HG03045 (cell line): ENCODE measurements around the gene GRIN3A.

Source experiments
- ATAC-seq: cut with Tn5 transposase; IDR thresholded peaks from one replicate; pipeline ENCODE4 v1.9.1; 2021; ENCODE audit warnings: mild to moderate bottlenecking, moderate library complexity; ENCODE audit not compliant: unreplicated experiment

Gene GRIN3A

GRCh38 chr9:101706261-101706798, 32.1 kb downstream of the GRIN3A start:
- no peak for ATAC-seq

- ATAC-seq, result peak; percentile 66
Measured at GRCh38 chr9:101705135-101705661, 33.2 kb downstream of the GRIN3A start.

- no peak for ATAC-seq
Measured at GRCh38 chr9:101702257-101702656, 36.2 kb downstream of the GRIN3A start.

GRCh38 chr9:101693546-101694336, 44.7 kb downstream of the GRIN3A start:
- ATAC-seq, result no peak

- ATAC-seq, result no peak
Measured at GRCh38 chr9:101691657-101692056, 46.8 kb downstream of the GRIN3A start.

GRCh38 chr9:101689039-101689438, 49.4 kb downstream of the GRIN3A start:
- no peak for ATAC-seq

- ATAC-seq, result no peak
Measured at GRCh38 chr9:101684665-101685064, 53.8 kb downstream of the GRIN3A start.

- ATAC-seq, result no peak
Measured at GRCh38 chr9:101683236-101683635, 55.2 kb downstream of the GRIN3A start.

GRCh38 chr9:101677861-101678260, 60.6 kb downstream of the GRIN3A start:
- no peak for ATAC-seq

- no peak for ATAC-seq
Measured at GRCh38 chr9:101675341-101675740, 63.1 kb downstream of the GRIN3A start.

- no peak for ATAC-seq
Measured at GRCh38 chr9:101674165-101674564, 64.3 kb downstream of the GRIN3A start.

GRCh38 chr9:101673642-101674041, 64.8 kb downstream of the GRIN3A start:
- ATAC-seq, result no peak

GRCh38 chr9:101671567-101671966, 66.9 kb downstream of the GRIN3A start:
- no peak for ATAC-seq

GRCh38 chr9:101668421-101668820, 70.0 kb downstream of the GRIN3A start:
- no peak for ATAC-seq

GRCh38 chr9:101664453-101664852, 74.0 kb downstream of the GRIN3A start:
- ATAC-seq, result no peak

GRCh38 chr9:101652601-101653175, 85.8 kb downstream of the GRIN3A start:
- no peak for ATAC-seq

GRCh38 chr9:101650142-101650541, 88.3 kb downstream of the GRIN3A start:
- no peak for ATAC-seq

- ATAC-seq, result no peak
Measured at GRCh38 chr9:101648493-101648892, 90.0 kb downstream of the GRIN3A start.

- ATAC-seq, result no peak
Measured at GRCh38 chr9:101639785-101640665, 98.4 kb downstream of the GRIN3A start.

GRCh38 chr9:101639311-101639710, 99.1 kb downstream of the GRIN3A start:
- ATAC-seq, result no peak

GRCh38 chr9:101636247-101636646, 102.2 kb downstream of the GRIN3A start:
- ATAC-seq, result no peak
